Urinary bladder (tissue), 4 donors: ENCODE data around the gene IFITM10. TPM values are rescaled to one million over a fixed set of nuclear protein-coding genes. Genes with fewer than 3 reads are reported as not detected.

Experiments used
- DNase-seq: peaks from one replicate; pipeline ENCODE4 v3.0.0-alpha.2; 2015; ENCODE audit errors: extremely low spot score
- H3K27ac ChIP-seq: one replicate; pipeline ENCODE4 v1.5.1; 2013; ENCODE audit warnings: low read depth, mild to moderate bottlenecking, moderate library complexity
- H3K36me3 ChIP-seq: one replicate; pipeline ENCODE4 v1.6.1; 2013; ENCODE audit warnings: mild to moderate bottlenecking, moderate library complexity; ENCODE audit not compliant: insufficient read depth
- H3K4me1 ChIP-seq: one replicate; pipeline ENCODE4 v1.6.1; 2013; ENCODE audit warnings: mild to moderate bottlenecking, moderate library complexity; ENCODE audit not compliant: insufficient read depth
- H3K4me3 ChIP-seq: one replicate; pipeline ENCODE4 v1.5.1; 2013; ENCODE audit warnings: low read depth, low read length
- WGBS: extraction: QIAGEN DNeasy Blood & Tissue Kit; methylation state at CpG from one replicate; pipeline ENCODE4 v1.1.7; 2013; 5-methylcytosine and 5-hydroxymethylcytosine counted together
- polyA plus RNA-seq: library from polyadenylated mRNA; stranded (reverse); fragments of 200-250 nt; gene quantifications from one replicate; pipeline ENCODE4 v1.2.3, GENCODE V29; 2013
- total RNA-seq: library from RNA; depleted of rRNA; stranded (reverse); fragments of >200 nt; gene quantifications from one replicate; pipeline ENCODE4 v1.2.3, GENCODE V29; 2014
- donor health status: healthy with polysubstance abuse.
- donor health status: healthy.

Gene IFITM10
- total and polyA plus RNA-seq, 2 donors = 1.0 to 1.9 TPM

- DNase-seq = no peak
- no peak overlapping the region for H3K27ac ChIP-seq
- WGBS = 63% methylated on average over 9 of the region's 9 CpGs
Measured at GRCh38 chr11:1727861-1728260, 22.5 kb downstream of the IFITM10 start.

GRCh38 chr11:1727096-1727690, 23.2 kb downstream of the IFITM10 start:
- H3K36me3 ChIP-seq = no peaks in the 10 kb centered on the region
- no peak for DNase-seq
- H3K4me3 ChIP-seq = no peak overlapping the region
- WGBS = 64% methylated on average over 11 of the region's 11 CpGs
- H3K4me1 ChIP-seq = no peaks in the 10 kb centered on the region
- no peak overlapping the region for H3K27ac ChIP-seq

More at GRCh38 chr11:1727861-1728260, 22.5 kb downstream of the IFITM10 start:
- Histone ChIP-seq H3K4me1 (no peaks in the 10 kb centered on the region), H3K4me3 (no peak overlapping the region), H3K36me3 (no peaks in the 10 kb centered on the region)

GRCh38 chr11:1719781-1720180, 30.6 kb downstream of the IFITM10 start:
- no peaks in the 10 kb centered on the region for H3K4me1 ChIP-seq
- 56% methylated on average over 8 of the region's 8 CpGs for WGBS

GRCh38 chr11:1718326-1718725, 32.1 kb downstream of the IFITM10 start:
- Histone ChIP-seq H3K4me1 (no peaks in the 10 kb centered on the region), H3K36me3 (no peaks in the 10 kb centered on the region), H3K4me3 (no peak overlapping the region), H3K27ac (no peak overlapping the region)
- WGBS = 91% methylated on average over 15 of the region's 15 CpGs
- DNase-seq = no peak

More at GRCh38 chr11:1719781-1720180, 30.6 kb downstream of the IFITM10 start:
- Histone ChIP-seq H3K27ac (no peak overlapping the region), H3K36me3 (no peaks in the 10 kb centered on the region), H3K4me3 (no peak overlapping the region)
- no peak for DNase-seq

- Histone ChIP-seq H3K36me3 (no peaks in the 10 kb centered on the region), H3K27ac (no peak overlapping the region), H3K4me1 (no peaks in the 10 kb centered on the region), H3K4me3 (no peak overlapping the region)
- no peak for DNase-seq
- WGBS = 69% methylated on average over 8 of the region's 8 CpGs
Measured at GRCh38 chr11:1717745-1718144, 32.6 kb downstream of the IFITM10 start.

GRCh38 chr11:1714908-1715885, 35.2 kb downstream of the IFITM10 start:
- Histone ChIP-seq H3K4me1 (no peaks in the 10 kb centered on the region), H3K27ac (no peak overlapping the region), H3K36me3 (no peaks in the 10 kb centered on the region), H3K4me3 (no peak overlapping the region)
- 87% methylated on average over 24 of the region's 24 CpGs for WGBS
- DNase-seq = no peak

GRCh38 chr11:1708716-1709115, 41.7 kb downstream of the IFITM10 start:
- Histone ChIP-seq H3K27ac (no peak overlapping the region), H3K4me1 (no peaks in the 10 kb centered on the region), H3K4me3 (no peak overlapping the region), H3K36me3 (no peaks in the 10 kb centered on the region)
- WGBS = 87% methylated on average over 10 of the region's 10 CpGs
- no peak for DNase-seq

- Histone ChIP-seq H3K4me1 (no peaks in the 10 kb centered on the region), H3K27ac (no peak overlapping the region), H3K4me3 (no peak overlapping the region), H3K36me3 (no peaks in the 10 kb centered on the region)
- no peak for DNase-seq
- WGBS = 46% methylated on average over 4 of the region's 4 CpGs
Measured at GRCh38 chr11:1707751-1708150, 42.6 kb downstream of the IFITM10 start.

GRCh38 chr11:1706634-1707400, 43.6 kb downstream of the IFITM10 start:
- H3K27ac ChIP-seq = no peak overlapping the region
- H3K36me3 ChIP-seq = no peaks in the 10 kb centered on the region
- no peak for DNase-seq
- WGBS = 81% methylated on average over 17 of the region's 17 CpGs
- H3K4me1 ChIP-seq = no peaks in the 10 kb centered on the region
- H3K4me3 ChIP-seq = no peak overlapping the region

- Histone ChIP-seq H3K4me3 (no peak overlapping the region), H3K4me1 (no peaks in the 10 kb centered on the region), H3K36me3 (no peaks in the 10 kb centered on the region), H3K27ac (no peak overlapping the region)
- 58% methylated on average over 15 of the region's 15 CpGs for WGBS
- no peak for DNase-seq
Measured at GRCh38 chr11:1705126-1706052, 45.0 kb downstream of the IFITM10 start.

- Histone ChIP-seq H3K4me3 (no peak overlapping the region), H3K27ac (no peak overlapping the region), H3K4me1 (no peaks in the 10 kb centered on the region), H3K36me3 (no peaks in the 10 kb centered on the region)
- 88% methylated on average over 6 of the region's 6 CpGs for WGBS
- no peak for DNase-seq
Measured at GRCh38 chr11:1703146-1703545, 47.2 kb downstream of the IFITM10 start.

GRCh38 chr11:1702506-1702905, 47.9 kb downstream of the IFITM10 start:
- WGBS = 94% methylated on average over 10 of the region's 10 CpGs
- DNase-seq = no peak
- H3K4me1 ChIP-seq = no peaks in the 10 kb centered on the region

More at GRCh38 chr11:1702506-1702905, 47.9 kb downstream of the IFITM10 start:
- no peak overlapping the region for H3K27ac ChIP-seq
- no peak overlapping the region for H3K4me3 ChIP-seq
- no peaks in the 10 kb centered on the region for H3K36me3 ChIP-seq
